Activated T-cell treated with anti-CD3 and anti-CD28 coated beads, Interleukin-2, amount 50 U/mL, for 1 hour (primary cell): ENCODE data around the gene PI16.

Source experiments
- DNase-seq: peaks from one replicate; pipeline ENCODE4 v3.0.0-alpha.2; 2020

Gene PI16

GRCh38 chr6:36959555-36960250 lies 5.2 kb downstream of the PI16 start:
- no peak for DNase-seq

- DNase-seq, result no peak
Observed at GRCh38 chr6:36961441-36962435, 7.2 kb downstream of the PI16 start.

GRCh38 chr6:36962874-36963273 lies 8.3 kb downstream of the PI16 start:
- peak; percentile 78 for DNase-seq

GRCh38 chr6:36963451-36964290 lies 9.1 kb downstream of the PI16 start:
- DNase-seq, result peak; percentile 48

- DNase-seq, result no peak
Observed at GRCh38 chr6:36964349-36964748, 9.8 kb downstream of the PI16 start.

GRCh38 chr6:36964908-36965307 lies 10.4 kb downstream of the PI16 start:
- no peak for DNase-seq

GRCh38 chr6:36967301-36967700 lies 12.8 kb downstream of the PI16 start:
- no peak for DNase-seq

- no peak for DNase-seq
Observed at GRCh38 chr6:36967757-36968156, 13.2 kb downstream of the PI16 start.

- DNase-seq, result no peak
Observed at GRCh38 chr6:36968266-36968977, 13.9 kb downstream of the PI16 start.

- no peak for DNase-seq
Observed at GRCh38 chr6:36969240-36969691, 14.7 kb downstream of the PI16 start.

GRCh38 chr6:36969988-36970891 lies 15.7 kb downstream of the PI16 start:
- DNase-seq, result no peak

- no peak for DNase-seq
Observed at GRCh38 chr6:36970892-36971842, 16.6 kb downstream of the PI16 start.

GRCh38 chr6:36971921-36972673 lies 17.6 kb downstream of the PI16 start:
- no peak for DNase-seq

GRCh38 chr6:36973190-36973589 lies 18.7 kb downstream of the PI16 start:
- no peak for DNase-seq

GRCh38 chr6:36973647-36974046 lies 19.1 kb downstream of the PI16 start:
- DNase-seq, result no peak

- no peak for DNase-seq
Observed at GRCh38 chr6:36975231-36976006, 20.9 kb downstream of the PI16 start.

- no peak for DNase-seq
Observed at GRCh38 chr6:36976007-36976264, 21.4 kb downstream of the PI16 start.

- no peak for DNase-seq
Observed at GRCh38 chr6:36976509-36976908, 22.0 kb downstream of the PI16 start.

GRCh38 chr6:36976931-36977330 lies 22.4 kb downstream of the PI16 start:
- no peak for DNase-seq
